ENCODE measurements around the gene NEDD4L. TPM values are rescaled to one million over a fixed set of nuclear protein-coding genes. Genes with fewer than 3 reads are reported as not detected.
"Not testable (repeated sequence)": the region's sequence is repeated elsewhere in the genome, so short reads cannot be mapped to it uniquely, and the experiment has no call there.

Gene NEDD4L
- total RNA-seq, 3 donors from 2014 or later, result 161 to 309 (median 256) TPM

DNA sequence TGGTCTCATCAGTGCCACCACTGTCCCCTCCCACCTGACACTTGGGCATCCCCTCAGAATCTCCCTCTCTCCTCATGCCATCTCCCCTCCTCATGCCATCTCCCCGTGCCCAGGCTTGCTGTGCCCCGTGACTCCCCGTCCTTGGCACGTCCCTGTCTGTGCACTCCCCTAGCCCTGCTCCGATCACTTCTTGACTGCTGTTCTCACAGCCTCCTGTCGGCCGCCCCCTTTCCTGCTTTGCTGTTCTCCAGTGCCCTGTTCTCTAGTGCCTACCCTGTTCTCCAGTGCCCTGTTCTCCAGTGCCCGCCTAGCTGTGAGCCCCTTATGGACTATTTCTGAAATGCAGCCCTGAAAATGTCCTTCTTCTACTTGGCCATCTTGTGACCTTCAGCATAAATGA lies 331.0 kb downstream of the NEDD4L start:
- no peaks in the 10 kb centered on the region for H3K9me3 ChIP-seq
- TF ChIP-seq, protein P1, sequence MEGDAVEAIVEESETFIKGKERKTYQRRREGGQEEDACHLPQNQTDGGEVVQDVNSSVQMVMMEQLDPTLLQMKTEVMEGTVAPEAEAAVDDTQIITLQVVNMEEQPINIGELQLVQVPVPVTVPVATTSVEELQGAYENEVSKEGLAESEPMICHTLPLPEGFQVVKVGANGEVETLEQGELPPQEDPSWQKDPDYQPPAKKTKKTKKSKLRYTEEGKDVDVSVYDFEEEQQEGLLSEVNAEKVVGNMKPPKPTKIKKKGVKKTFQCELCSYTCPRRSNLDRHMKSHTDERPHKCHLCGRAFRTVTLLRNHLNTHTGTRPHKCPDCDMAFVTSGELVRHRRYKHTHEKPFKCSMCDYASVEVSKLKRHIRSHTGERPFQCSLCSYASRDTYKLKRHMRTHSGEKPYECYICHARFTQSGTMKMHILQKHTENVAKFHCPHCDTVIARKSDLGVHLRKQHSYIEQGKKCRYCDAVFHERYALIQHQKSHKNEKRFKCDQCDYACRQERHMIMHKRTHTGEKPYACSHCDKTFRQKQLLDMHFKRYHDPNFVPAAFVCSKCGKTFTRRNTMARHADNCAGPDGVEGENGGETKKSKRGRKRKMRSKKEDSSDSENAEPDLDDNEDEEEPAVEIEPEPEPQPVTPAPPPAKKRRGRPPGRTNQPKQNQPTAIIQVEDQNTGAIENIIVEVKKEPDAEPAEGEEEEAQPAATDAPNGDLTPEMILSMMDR (IDR thresholded peaks at IDR 0.05), result no peak
- DNase-seq, result no peak
- H3K36me3 ChIP-seq (ENCODE audit: low read depth), result no peaks in the 10 kb centered on the region
- intact Hi-C loops (cut with DNase I, micrococcal nuclease), result no loop called here
- H3K4me3 ChIP-seq, result no peak overlapping the region
- no peak for ATAC-seq
- no peaks in the 10 kb centered on the region for H3K4me1 ChIP-seq (ENCODE audit: low read depth)

GRCh38 chr18:58378411-58379379 lies 334.7 kb downstream of the NEDD4L start:
- no peak for ATAC-seq
- no peaks in the 10 kb centered on the region for H3K9me3 ChIP-seq
- intact Hi-C loops (cut with DNase I, micrococcal nuclease), result no loop called here
- DNase-seq, result no peak
- TF ChIP-seq, protein P1 (IDR thresholded peaks at IDR 0.05), result no peak
- no peak overlapping the region for H3K4me3 ChIP-seq
- H3K36me3 ChIP-seq (ENCODE audit: low read depth), result peaks cover 5% of the 10 kb centered on the region
- H3K4me1 ChIP-seq (ENCODE audit: low read depth), result no peaks in the 10 kb centered on the region

DNA sequence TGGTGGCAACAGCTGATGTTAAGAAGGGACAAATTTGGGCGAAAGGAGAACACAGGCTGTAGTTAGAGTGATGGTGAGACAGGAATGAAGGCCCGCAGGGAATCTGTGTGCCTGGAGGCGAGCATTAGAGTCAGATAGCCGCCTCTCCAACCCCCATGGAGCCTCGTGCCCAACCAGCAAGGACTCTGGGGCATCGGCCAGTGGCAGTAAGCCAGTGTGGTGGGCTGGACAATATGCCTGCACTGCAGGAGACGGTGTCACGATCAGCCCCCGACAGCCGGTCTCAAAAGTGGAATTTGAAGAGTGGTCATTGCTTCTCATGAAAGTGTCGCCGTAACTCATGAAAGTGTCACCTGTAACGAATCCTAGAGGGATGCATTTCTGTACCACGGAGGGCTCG lies 335.4 kb downstream of the NEDD4L start:
- intact Hi-C loops (cut with DNase I, micrococcal nuclease), result no loop called here
- no peak for ATAC-seq
- H3K36me3 ChIP-seq (ENCODE audit: low read depth), result peaks cover 5% of the 10 kb centered on the region

DNA sequence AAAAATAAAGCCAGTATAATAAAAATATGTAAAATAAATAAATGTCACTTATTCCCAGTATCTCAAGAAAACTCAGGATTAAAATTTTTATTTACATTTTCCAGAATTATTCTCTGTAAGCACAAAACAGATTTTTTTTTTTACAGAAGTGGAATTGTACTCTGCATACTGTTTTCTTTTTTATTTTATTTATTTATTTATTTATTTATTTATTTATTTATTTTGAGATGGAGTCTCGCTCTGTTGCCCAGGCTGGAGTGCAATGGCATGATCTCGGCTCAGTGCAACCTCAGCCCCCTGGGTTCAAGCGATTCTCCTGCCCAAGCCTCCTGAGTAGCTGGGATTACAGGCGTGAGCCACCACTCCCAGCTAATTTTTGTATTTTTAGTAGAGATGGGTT lies 336.1 kb downstream of the NEDD4L start:
- H3K36me3 ChIP-seq (ENCODE audit: low read depth); ATAC-seq: not testable (repeated sequence)

More for the DNA sequence above, 335.4 kb downstream of the NEDD4L start:
- DNase-seq, result no peak
- Histone ChIP-seq H3K4me1 (ENCODE audit: low read depth) (no peaks in the 10 kb centered on the region), H3K4me3 (no peak overlapping the region), H3K9me3 (no peaks in the 10 kb centered on the region)
- TF ChIP-seq, protein P1 (IDR thresholded peaks at IDR 0.05), result no peak

DNA sequence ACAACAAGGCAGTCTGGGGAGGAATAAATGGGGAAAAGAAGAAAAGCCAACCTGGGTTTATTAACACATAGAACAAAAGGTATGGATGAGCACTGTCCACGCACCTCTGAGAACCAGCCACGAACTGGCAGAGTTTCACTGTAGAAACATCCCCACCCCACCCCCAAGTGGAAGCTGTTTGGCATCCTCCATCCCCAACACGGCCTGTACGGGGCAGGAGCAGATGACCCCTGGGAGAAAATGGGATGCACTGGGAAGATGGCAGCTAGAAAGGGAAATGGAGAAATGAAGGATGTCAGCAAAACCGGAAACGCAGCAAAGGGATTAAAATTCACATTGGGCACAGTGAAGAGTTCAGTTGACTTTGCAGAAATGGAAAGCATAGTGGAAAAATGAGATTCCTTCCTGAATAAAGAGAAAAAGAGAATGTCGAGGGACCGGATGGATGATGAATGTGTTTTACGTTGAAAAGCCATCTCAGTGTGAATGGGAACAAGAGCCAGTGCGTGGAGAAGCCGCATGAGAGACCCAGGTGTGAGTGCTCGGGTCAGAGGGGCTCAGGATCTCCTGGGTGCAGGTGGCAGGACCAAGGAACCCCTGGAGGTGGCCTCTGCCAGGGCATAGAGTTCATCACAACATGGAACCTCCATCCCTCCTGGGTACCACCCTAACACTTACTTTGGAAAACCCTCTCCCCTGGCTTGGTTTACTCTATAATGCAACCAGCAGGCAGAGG lies 337.8 kb downstream of the NEDD4L start:
- TF ChIP-seq, protein P1 (IDR thresholded peaks at IDR 0.05), result no peak

More for the DNA sequence above, 336.1 kb downstream of the NEDD4L start:
- DNase-seq; H3K4me1 ChIP-seq (ENCODE audit: low read depth); H3K4me3 ChIP-seq; intact Hi-C loops (cut with DNase I, micrococcal nuclease); H3K9me3 ChIP-seq: not testable (repeated sequence)

GRCh38 chr18:58382446-58382845 lies 338.4 kb downstream of the NEDD4L start:
- no peak overlapping the region for H3K4me3 ChIP-seq
- no peak for ATAC-seq
- H3K4me1 ChIP-seq (ENCODE audit: low read depth), result no peaks in the 10 kb centered on the region
- intact Hi-C loops (cut with DNase I, micrococcal nuclease), result no loop called here
- no peaks in the 10 kb centered on the region for H3K9me3 ChIP-seq
- TF ChIP-seq, protein P1 (IDR thresholded peaks at IDR 0.05), result no peak
- DNase-seq, result no peak
- peaks cover 9% of the 10 kb centered on the region for H3K36me3 ChIP-seq (ENCODE audit: low read depth)

More for the DNA sequence above, 337.8 kb downstream of the NEDD4L start:
- H3K4me1 ChIP-seq (ENCODE audit: low read depth), result no peaks in the 10 kb centered on the region
- peaks cover 7% of the 10 kb centered on the region for H3K36me3 ChIP-seq (ENCODE audit: low read depth)
- ATAC-seq (no peak), DNase-seq (no peak)
- no peak overlapping the region for H3K4me3 ChIP-seq
- intact Hi-C loops (cut with DNase I, micrococcal nuclease), result no loop called here
- no peaks in the 10 kb centered on the region for H3K9me3 ChIP-seq
